SK-N-MC (cell line): ENCODE measurements around the gene ZDHHC1.

Experiments used
- DNase-seq: peaks from one replicate; pipeline ENCODE4 v3.0.0-alpha.2; 2011; ENCODE audit warnings: low read depth, low spot score
- H3K27ac ChIP-seq: fragments of 200-600 bp; sonication (generic); 2 replicates; pipeline ENCODE4 v1.5.1; 2016; ENCODE audit warnings: mixed run types
- H3K36me3 ChIP-seq: fragments of 200-600 bp; sonication (generic); 2 replicates; pipeline ENCODE4 v1.6.1; 2017; ENCODE audit warnings: antibody characterized with exemption, low read length, mixed read lengths; ENCODE audit not compliant: insufficient read depth
- H3K4me3 ChIP-seq: fragments of 200-600 bp; sonication (generic); 2 replicates; pipeline ENCODE4 v1.5.1; 2016
- H3K9ac ChIP-seq: fragments of 200-600 bp; sonication (generic); 2 replicates; pipeline ENCODE4 v1.8.0; 2017; ENCODE audit warnings: mixed run types, mixed read lengths; ENCODE audit not compliant: insufficient read length
- H3K9me3 ChIP-seq: fragments of 200-600 bp; sonication (generic); 2 replicates; pipeline ENCODE4 v1.6.1; 2017; ENCODE audit warnings: low read depth, mild to moderate bottlenecking, antibody characterized with exemption, low read length, moderate library complexity, mixed read lengths
- EZH2 ChIP-seq: fragments of 200-600 bp; sonication (generic); IDR thresholded peaks from one replicate; pipeline ENCODE4 v1.6.1; 2017; ENCODE audit warnings: antibody characterized with exemption
- FOXP2 ChIP-seq: optimal IDR thresholded peaks from 2 replicates; pipeline ENCODE3; 2011; ENCODE audit warnings: mild to moderate bottlenecking, moderate library complexity; ENCODE audit not compliant: insufficient read depth; ENCODE audit errors: extremely low read length, control extremely low read depth
- POLR2AphosphoS5 ChIP-seq: IDR thresholded peaks from 2 replicates; pipeline ENCODE4 v1.6.1; 2012; ENCODE audit warnings: mild to moderate bottlenecking, low read depth, low read length, borderline replicate concordance

The ZDHHC1 gene

GRCh38 chr16:67415872-67416793 is at the start of gene ZDHHC1:
TSS of gene ZDHHC1 (minus strand) at chr16:67416477. CDS start at chr16:67407775, 8,702 bp downstream.
- Histone ChIP-seq H3K27ac (no peak within 1 kb of the TSS), H3K4me3 (peak within 1 kb of the TSS; percentile 48), H3K9ac (no peak within 1 kb of the TSS), H3K36me3 (no peaks in the 10 kb centered on the region), H3K9me3 (no peaks in the 10 kb centered on the region)
- DNase-seq = no peak
- no peak for TF ChIP-seq FOXP2
- no peak for TF ChIP-seq POLR2AphosphoS5
- no peak for TF ChIP-seq EZH2

GRCh38 chr16:67464565-67464964 is 48.3 kb upstream of the ZDHHC1 start:
- TF ChIP-seq FOXP2 = no peak
- TF ChIP-seq EZH2 = no peak
- no peak for TF ChIP-seq POLR2AphosphoS5
- Histone ChIP-seq H3K4me3 (no peak overlapping the region), H3K9ac (no peak overlapping the region), H3K9me3 (no peaks in the 10 kb centered on the region), H3K27ac (no peak overlapping the region), H3K36me3 (no peaks in the 10 kb centered on the region)
- no peak for DNase-seq

- Histone ChIP-seq H3K4me3 (no peak overlapping the region), H3K9ac (no peak overlapping the region), H3K36me3 (no peaks in the 10 kb centered on the region), H3K27ac (no peak overlapping the region), H3K9me3 (no peaks in the 10 kb centered on the region)
- DNase-seq = no peak
- no peak for TF ChIP-seq POLR2AphosphoS5
- TF ChIP-seq EZH2 = no peak
- no peak for TF ChIP-seq FOXP2
These were observed 47.4 kb upstream of the ZDHHC1 start for GRCh38 chr16:67463691-67464090.

- no peaks in the 10 kb centered on the region for H3K36me3 ChIP-seq
- H3K9me3 ChIP-seq = no peaks in the 10 kb centered on the region
- no peak overlapping the region for H3K9ac ChIP-seq
- TF ChIP-seq FOXP2 = no peak
- no peak overlapping the region for H3K4me3 ChIP-seq
- no peak for DNase-seq
- no peak overlapping the region for H3K27ac ChIP-seq
These were observed 46.8 kb upstream of the ZDHHC1 start for GRCh38 chr16:67463059-67463458.

- Histone ChIP-seq H3K9ac (no peak overlapping the region), H3K9me3 (no peaks in the 10 kb centered on the region), H3K36me3 (no peaks in the 10 kb centered on the region), H3K4me3 (no peak overlapping the region), H3K27ac (no peak overlapping the region)
- TF ChIP-seq FOXP2 (no peak), EZH2 (no peak), POLR2AphosphoS5 (no peak)
- no peak for DNase-seq
These were observed 46.0 kb upstream of the ZDHHC1 start for GRCh38 chr16:67462279-67462655.

GRCh38 chr16:67461600-67462278 is 45.5 kb upstream of the ZDHHC1 start:
- no peak for DNase-seq
- Histone ChIP-seq H3K36me3 (no peaks in the 10 kb centered on the region), H3K4me3 (no peak overlapping the region), H3K9me3 (no peaks in the 10 kb centered on the region), H3K9ac (no peak overlapping the region), H3K27ac (no peak overlapping the region)
- TF ChIP-seq FOXP2 = no peak
- TF ChIP-seq POLR2AphosphoS5 = no peak
- no peak for TF ChIP-seq EZH2

GRCh38 chr16:67460961-67461360 is 44.7 kb upstream of the ZDHHC1 start:
- TF ChIP-seq POLR2AphosphoS5 (no peak), FOXP2 (no peak), EZH2 (no peak)
- Histone ChIP-seq H3K9ac (no peak overlapping the region), H3K4me3 (no peak overlapping the region), H3K9me3 (no peaks in the 10 kb centered on the region), H3K36me3 (no peaks in the 10 kb centered on the region), H3K27ac (no peak overlapping the region)
- DNase-seq = no peak

GRCh38 chr16:67460168-67460567 is 43.9 kb upstream of the ZDHHC1 start:
- H3K27ac ChIP-seq = no peak overlapping the region
- no peaks in the 10 kb centered on the region for H3K9me3 ChIP-seq
- H3K36me3 ChIP-seq = no peaks in the 10 kb centered on the region
- no peak overlapping the region for H3K9ac ChIP-seq
- no peak for TF ChIP-seq POLR2AphosphoS5
- no peak for TF ChIP-seq EZH2
- no peak for TF ChIP-seq FOXP2
- no peak for DNase-seq
- H3K4me3 ChIP-seq = no peak overlapping the region
